ENCODE data around the gene CHAT. TPM values are rescaled to one million over a fixed set of nuclear protein-coding genes. Genes with fewer than 3 reads are reported as not detected.

The CHAT gene
- total RNA-seq, 2 donors from 2014 or later = not detected

GRCh38 chr10:49696311-49696710 is 82.5 kb downstream of the CHAT start:
- ATAC-seq (no peak), DNase-seq (no peak)
- intact Hi-C loops (cut with DNase I) = no loop called here

DNA sequence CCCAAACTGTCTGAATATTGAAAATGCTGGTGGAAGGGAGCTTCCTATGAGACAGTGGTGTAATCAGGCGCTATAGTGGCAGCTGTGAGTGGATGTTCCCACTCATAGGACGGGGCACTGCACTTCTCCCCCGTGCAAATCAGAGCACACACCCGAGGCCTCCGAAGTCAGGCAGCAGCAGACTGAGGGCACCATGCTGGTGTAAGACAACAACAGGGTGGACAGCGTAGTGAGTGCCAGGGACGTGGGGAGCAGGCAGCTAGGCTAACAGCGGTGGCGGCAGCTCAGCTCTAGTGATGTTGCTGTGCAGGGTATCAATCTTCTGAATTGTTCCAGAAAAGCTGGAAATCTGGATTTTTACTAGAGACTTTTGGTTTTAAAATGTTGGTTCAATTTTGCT is 84.8 kb downstream of the CHAT start:
- no peak for ATAC-seq
- DNase-seq = no peak
- intact Hi-C loops (cut with DNase I) = no loop called here

- DNase-seq (no peak), ATAC-seq (no peak)
- intact Hi-C loops (cut with DNase I) = no loop called here
Measured at GRCh38 chr10:49700211-49700610, 86.4 kb downstream of the CHAT start.

DNA sequence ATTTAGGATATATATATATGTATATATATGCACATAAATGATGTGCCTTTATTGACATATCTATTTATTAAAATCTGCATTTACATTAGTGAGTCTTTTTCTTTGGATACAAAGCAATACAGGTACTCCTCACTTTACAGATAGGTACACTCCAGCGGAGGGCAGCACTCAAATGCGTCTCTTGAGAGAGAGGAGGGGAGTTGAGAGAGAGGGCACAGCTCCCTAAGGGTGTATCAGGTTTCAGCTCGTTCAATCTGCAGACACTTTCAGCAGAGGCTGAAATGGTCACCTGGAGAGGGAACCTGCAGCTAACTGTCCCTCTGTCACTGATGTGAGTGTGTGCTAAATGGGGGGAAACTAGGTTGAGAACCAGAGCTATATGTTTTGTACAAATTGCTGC is 87.2 kb downstream of the CHAT start:
- intact Hi-C loops (cut with DNase I) = no loop called here
- DNase-seq (no peak), ATAC-seq (no peak)

DNA sequence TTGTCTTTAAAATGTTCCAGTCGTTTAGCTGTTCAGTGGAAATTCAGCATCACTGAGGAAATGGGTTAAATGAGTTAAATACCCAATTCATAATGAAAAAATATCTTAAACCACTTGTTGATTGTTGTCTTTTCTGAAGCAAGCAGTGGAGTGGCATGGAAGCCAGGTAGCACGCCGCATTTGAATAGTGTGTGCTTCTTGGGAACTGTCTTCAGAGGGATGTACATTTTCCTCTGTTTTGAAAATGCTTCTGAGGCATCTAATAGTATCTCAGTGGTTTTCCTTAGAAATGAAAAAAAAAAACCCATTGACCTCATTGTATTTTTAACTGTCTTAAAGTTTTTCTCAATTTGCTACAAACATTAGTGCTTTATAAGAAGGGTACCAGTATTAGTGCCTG is 93.7 kb downstream of the CHAT start:
- DNase-seq (no peak), ATAC-seq (no peak)
- intact Hi-C loops (cut with DNase I) = no loop called here

DNA sequence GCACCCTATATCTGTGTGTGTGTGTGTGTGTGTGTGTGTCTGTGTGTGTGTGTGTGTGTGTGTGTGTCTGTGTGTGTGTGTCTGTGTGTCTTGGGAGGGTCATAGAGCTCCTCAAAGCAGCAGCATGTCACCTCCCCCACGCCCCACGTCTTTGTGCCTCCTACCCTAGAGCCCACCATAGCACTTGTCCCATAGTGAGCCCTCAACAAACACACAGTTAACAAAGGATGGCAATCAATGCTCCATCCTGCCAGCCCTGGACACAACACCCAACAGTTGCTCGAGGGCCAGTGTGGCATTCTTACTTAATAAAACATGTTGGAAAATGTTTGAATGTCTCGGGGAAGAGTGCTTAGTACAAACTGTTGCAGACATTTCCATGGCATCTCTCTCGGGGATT is 96.1 kb downstream of the CHAT start:
- intact Hi-C loops (cut with DNase I) = no loop called here
- ATAC-seq = no peak

GRCh38 chr10:49710966-49711365 is 97.1 kb downstream of the CHAT start:
- no peak for ATAC-seq
- no peak for DNase-seq
- intact Hi-C loops (cut with DNase I) = no loop called here

More for the DNA sequence above, 96.1 kb downstream of the CHAT start:
- no peak for DNase-seq

GRCh38 chr10:49711481-49711880 is 97.6 kb downstream of the CHAT start:
- intact Hi-C loops (cut with DNase I) = no loop called here
- DNase-seq (no peak), ATAC-seq (no peak)

GRCh38 chr10:49713266-49713665 is 99.4 kb downstream of the CHAT start:
- intact Hi-C loops (cut with DNase I) = no loop called here
- ATAC-seq (no peak), DNase-seq (no peak)

Other genes starting within 250 kb of the CHAT start
- gene DRGX, start 217.9 kb upstream of the CHAT start, total RNA-seq = not detected
- gene ERCC6, start 74.9 kb upstream of the CHAT start, total RNA-seq = 10 to 100 TPM; 17.1 to 19.6 TPM
- not detected for gene SLC18A3, start 3.7 kb upstream of the CHAT start, total RNA-seq
- gene C10orf53, start 65.6 kb downstream of the CHAT start, total RNA-seq = not detected
- 1 to 10 TPM; 3.4 to 4.2 TPM for gene OGDHL, start 148.3 kb downstream of the CHAT start, total RNA-seq